H9 (cell line): ENCODE measurements around the gene NDUFS6. TPM values are rescaled to one million over a fixed set of nuclear protein-coding genes. Genes with fewer than 3 reads are reported as not detected.

Experiments
- DNase-seq: peaks from one replicate; pipeline ENCODE4 v3.0.0-alpha.2; 2017
- H2AFZ ChIP-seq: one replicate; pipeline ENCODE4 v1.6.1; 2013; ENCODE audit warnings: mild to moderate bottlenecking, low read length, control low read depth, moderate library complexity
- H2AK5ac ChIP-seq: 2 replicates; pipeline ENCODE4 v1.6.1; 2013; ENCODE audit warnings: low read length, control low read depth, mixed read lengths; ENCODE audit not compliant: insufficient read length
- H2BK120ac ChIP-seq: one replicate; pipeline ENCODE4 v1.6.1; 2013; ENCODE audit warnings: low read depth, mild to moderate bottlenecking, low read length, control low read depth, inconsistent platforms; ENCODE audit not compliant: poor library complexity, severe bottlenecking
- H2BK12ac ChIP-seq: 2 replicates; pipeline ENCODE4 v1.6.1; 2013; ENCODE audit warnings: low read length, control low read depth, mixed read lengths, low read depth; ENCODE audit not compliant: insufficient read length
- H2BK15ac ChIP-seq: 2 replicates; pipeline ENCODE4 v1.6.1; 2013; ENCODE audit warnings: low read depth, low read length, control low read depth
- H2BK20ac ChIP-seq: one replicate; pipeline ENCODE4 v1.6.1; 2013; ENCODE audit warnings: low read depth, mild to moderate bottlenecking, low read length, control low read depth, inconsistent platforms; ENCODE audit not compliant: poor library complexity, severe bottlenecking
- H2BK5ac ChIP-seq: 2 replicates; pipeline ENCODE4 v1.6.1; 2013; ENCODE audit warnings: low read length, control low read depth, mixed read lengths; ENCODE audit not compliant: insufficient read length
- H3K14ac ChIP-seq: 2 replicates; pipeline ENCODE4 v1.6.1; 2013; ENCODE audit warnings: low read length, control low read depth; ENCODE audit not compliant: insufficient read depth
- H3K18ac ChIP-seq: 2 replicates; pipeline ENCODE4 v1.6.1; 2013; ENCODE audit warnings: low read depth, mild to moderate bottlenecking, mixed read lengths, low read length, control low read depth; ENCODE audit not compliant: insufficient read length
- H3K23ac ChIP-seq: 2 replicates; pipeline ENCODE4 v1.6.1; 2013; ENCODE audit warnings: low read length, control low read depth, mixed read lengths, low read depth; ENCODE audit not compliant: insufficient read length
- H3K23me2 ChIP-seq: 2 replicates; pipeline ENCODE4 v1.6.1; 2013; ENCODE audit warnings: low read depth, mild to moderate bottlenecking, mixed read lengths, low read length, control low read depth; ENCODE audit not compliant: insufficient read length, poor library complexity, severe bottlenecking
- H3K27ac ChIP-seq: 2 replicates; pipeline ENCODE4 v1.5.1; 2013; ENCODE audit warnings: low read length, control low read depth, mixed read lengths, low read depth; ENCODE audit not compliant: insufficient read length
- H3K27me3 ChIP-seq: 2 replicates; pipeline ENCODE4 v1.6.1; 2013; ENCODE audit warnings: low read length, control low read depth, inconsistent platforms; ENCODE audit not compliant: insufficient read depth
- H3K4ac ChIP-seq: 2 replicates; pipeline ENCODE4 v1.6.1; 2013; ENCODE audit warnings: low read depth, mild to moderate bottlenecking, control low read depth, inconsistent platforms, low read length, moderate library complexity
- H3K4me1 ChIP-seq: 2 replicates; pipeline ENCODE4 v1.6.1; 2013; ENCODE audit warnings: low read length, control low read depth, inconsistent platforms; ENCODE audit not compliant: insufficient read depth
- H3K4me2 ChIP-seq: 2 replicates; pipeline ENCODE4 v1.6.1; 2013; ENCODE audit warnings: low read length, control low read depth, mixed read lengths; ENCODE audit not compliant: insufficient read length, insufficient read depth
- H3K56ac ChIP-seq: 2 replicates; pipeline ENCODE4 v1.6.1; 2013; ENCODE audit warnings: low read depth, mild to moderate bottlenecking, mixed read lengths, low read length, control low read depth; ENCODE audit not compliant: insufficient read length
- H3K79me1 ChIP-seq: 2 replicates; pipeline ENCODE4 v1.6.1; 2013; ENCODE audit warnings: low read depth, mild to moderate bottlenecking, moderate library complexity, low read length, control low read depth, inconsistent platforms; ENCODE audit not compliant: insufficient read depth, poor library complexity, severe bottlenecking
- H3K79me2 ChIP-seq: 2 replicates; pipeline ENCODE4 v1.6.1; 2013; ENCODE audit warnings: low read length, control low read depth, inconsistent platforms; ENCODE audit not compliant: insufficient read depth
- H3K9ac ChIP-seq: 2 replicates; pipeline ENCODE4 v1.6.1; 2013; ENCODE audit warnings: low read length, control low read depth, mixed read lengths; ENCODE audit not compliant: insufficient read length; ENCODE audit errors: extremely low read depth
- H3K9me3 ChIP-seq: one replicate; pipeline ENCODE4 v1.6.1; 2013; ENCODE audit warnings: low read depth, low read length, inconsistent platforms; ENCODE audit not compliant: control insufficient read depth
- H3T11ph ChIP-seq: one replicate; pipeline ENCODE4 v1.6.1; 2013; ENCODE audit warnings: mild to moderate bottlenecking, low read length, control low read depth, inconsistent platforms
- H4K20me1 ChIP-seq: one replicate; pipeline ENCODE4 v1.6.1; 2013; ENCODE audit not compliant: control insufficient read depth, insufficient read length, insufficient read depth
- H4K5ac ChIP-seq: 2 replicates; pipeline ENCODE4 v1.6.1; 2013; ENCODE audit warnings: low read depth, mild to moderate bottlenecking, mixed read lengths, low read length, control low read depth; ENCODE audit not compliant: insufficient read length
- H4K8ac ChIP-seq: replicated peaks from 2 replicates; pipeline ENCODE4 v1.6.1; 2013; ENCODE audit warnings: low read length, control low read depth, mixed read lengths, low read depth; ENCODE audit not compliant: insufficient read length
- H4K91ac ChIP-seq: 2 replicates; pipeline ENCODE4 v1.6.1; 2013; ENCODE audit warnings: low read depth, mild to moderate bottlenecking, moderate library complexity, mixed read lengths, low read length, control low read depth; ENCODE audit not compliant: insufficient read length
- H3K27ac Mint-ChIP-seq, 3 experiments: 2 replicates in 2 of 3; 3 replicates in 1 of 3; pipeline ENCODE4 v1.8.0; 2020 to 2021; ENCODE audit warnings: mixed read lengths in 3 of 3, mild to moderate bottlenecking in 1 of 3, moderate library complexity in 1 of 3
- H3K27me3 Mint-ChIP-seq: 2 replicates; pipeline ENCODE4 v1.8.0; 2021; ENCODE audit warnings: low read depth, mild to moderate bottlenecking, moderate library complexity, mixed read lengths
- H3K36me3 Mint-ChIP-seq, 3 experiments: 2 replicates in 2 of 3; 3 replicates in 1 of 3; pipeline ENCODE4 v1.8.0; 2020 to 2021; ENCODE audit warnings: low read depth in 3 of 3, mixed read lengths in 3 of 3; ENCODE audit not compliant: insufficient read depth in 1 of 3
- H3K4me1 Mint-ChIP-seq, 2 experiments: 2 replicates each; pipeline ENCODE4 v1.8.0; 2020; ENCODE audit warnings: mixed read lengths in 2 of 2
- H3K4me3 Mint-ChIP-seq, 2 experiments: 2 replicates in 1 of 2; 3 replicates in 1 of 2; pipeline ENCODE4 v1.8.0; 2020 to 2021; ENCODE audit warnings: mild to moderate bottlenecking in 2 of 2, mixed read lengths in 2 of 2, moderate library complexity in 1 of 2
- H3K9me3 Mint-ChIP-seq, 2 experiments: 2 replicates in 1 of 2; 3 replicates in 1 of 2; pipeline ENCODE4 v1.8.0; 2020; ENCODE audit warnings: mild to moderate bottlenecking in 2 of 2, mixed read lengths in 2 of 2, moderate library complexity in 1 of 2
- CTCF ChIP-seq: fragments of 200-600 bp; sonication (generic); conservative IDR thresholded peaks from 3 replicates; pipeline ENCODE4 v1.8.0; 2021; ENCODE audit warnings: antibody characterized with exemption, mild to moderate bottlenecking
- WGBS: extraction: QIAGEN DNeasy Blood & Tissue Kit; methylation state at CpG from one replicate; pipeline ENCODE4 v1.1.7; 2013; ENCODE audit warnings: missing lambda C conversion rate, low lambda C conversion rate, mixed read lengths; ENCODE audit not compliant: insufficient read length; ENCODE audit errors: extremely low coverage; 5-methylcytosine and 5-hydroxymethylcytosine counted together
- total RNA-seq: library from RNA; stranded (reverse); gene quantifications from 2 replicates; pipeline ENCODE4 v1.2.1, GENCODE V29; 2021

Gene NDUFS6
- total RNA-seq, 1 experiment from 2014 or later = 62.5 TPM

- no peak overlapping the region for H3K27ac ChIP-seq
- Mint-ChIP-seq H3K27ac (0 out of 7 replicates have a peak overlapping the region, but pooled peaks of 1 of the 3 experiments have one; percentile 18), H3K27me3 (peaks cover 13% of the 10 kb centered on the region), H3K4me1 (peaks cover 36 to 46% of the 10 kb centered on the region in 2 experiments), H3K9me3 (no peaks in the 10 kb centered on the region; a peak in 1 of 5 replicates), H3K36me3 (peaks cover under 1 to 4% (median 2%) of the 10 kb centered on the region in 3 experiments; a peak in 3 of 7 replicates), H3K4me3 (0 out of 5 replicates have a peak overlapping the region, but pooled peaks of 1 of the 2 experiments have one; percentile 10)
- H3K27me3 ChIP-seq = no peaks in the 10 kb centered on the region
- no peak overlapping the region for H2BK5ac ChIP-seq
- no peak overlapping the region for H2AFZ ChIP-seq
- no peak overlapping the region for H2BK15ac ChIP-seq
- H4K5ac ChIP-seq = no peak overlapping the region
- H4K8ac ChIP-seq = no peak overlapping the region
- no peak for DNase-seq
- H3K79me1 ChIP-seq = no peaks in the 10 kb centered on the region
- no CpG with 5 or more reads among the region's 11 CpGs for WGBS
- H3K18ac ChIP-seq = no peak overlapping the region
- H3K9me3 ChIP-seq = no peaks in the 10 kb centered on the region
- no peak overlapping the region for H2AK5ac ChIP-seq
- no peaks in the 10 kb centered on the region for H4K20me1 ChIP-seq
- H3K4ac ChIP-seq = no peak overlapping the region
- no peak overlapping the region for H3T11ph ChIP-seq
- H3K23ac ChIP-seq = no peak overlapping the region
- no peak overlapping the region for H2BK120ac ChIP-seq
- no peak overlapping the region for H3K9ac ChIP-seq
- TF ChIP-seq CTCF = no peak
- no peak overlapping the region for H2BK20ac ChIP-seq
- no peak overlapping the region for H3K4me2 ChIP-seq
- H3K23me2 ChIP-seq = no peaks in the 10 kb centered on the region
- H2BK12ac ChIP-seq = no peak overlapping the region
- H4K91ac ChIP-seq = no peak overlapping the region
- no peaks in the 10 kb centered on the region for H3K79me2 ChIP-seq
- no peaks in the 10 kb centered on the region for H3K4me1 ChIP-seq
- H3K56ac ChIP-seq = no peak overlapping the region
- no peak overlapping the region for H3K14ac ChIP-seq
Observed at GRCh38 chr5:1831257-1831656, 30.1 kb downstream of the NDUFS6 start.
